GM12874 (cell line): Measurements from ENCODE around the gene SCN1A.

Experiments used
- CTCF ChIP-seq: IDR thresholded peaks from 2 replicates; pipeline ENCODE4 v1.5.1; 2011; ENCODE audit warnings: low read depth, mild to moderate bottlenecking, control low read depth, low read length, moderate library complexity; ENCODE audit not compliant: insufficient read depth

Gene SCN1A

GRCh38 chr2:166157578-166157977 lies 29.8 kb upstream of the SCN1A start:
- no peak for TF ChIP-seq CTCF

GRCh38 chr2:166156985-166157490 lies 29.2 kb upstream of the SCN1A start:
- no peak for TF ChIP-seq CTCF

DNA sequence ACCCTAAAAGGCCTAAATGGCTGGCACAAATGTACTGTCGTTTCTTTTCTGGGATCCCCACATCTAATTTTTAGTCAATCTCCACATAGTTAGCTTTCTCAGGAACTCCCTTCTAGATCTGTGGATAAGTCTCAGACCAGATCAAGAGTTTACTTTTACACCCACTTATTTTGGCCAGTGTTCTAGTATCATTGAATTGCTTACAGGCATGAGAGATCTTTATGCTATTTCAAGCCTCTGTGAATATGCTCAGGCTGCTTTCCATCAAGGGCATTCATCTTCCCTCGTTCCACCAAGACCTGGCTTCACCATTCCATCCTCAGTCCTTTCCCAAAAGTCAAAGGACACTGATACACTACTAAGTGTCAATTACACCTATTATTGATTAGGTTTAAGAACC lies 27.8 kb upstream of the SCN1A start:
- TF ChIP-seq CTCF, result no peak

DNA sequence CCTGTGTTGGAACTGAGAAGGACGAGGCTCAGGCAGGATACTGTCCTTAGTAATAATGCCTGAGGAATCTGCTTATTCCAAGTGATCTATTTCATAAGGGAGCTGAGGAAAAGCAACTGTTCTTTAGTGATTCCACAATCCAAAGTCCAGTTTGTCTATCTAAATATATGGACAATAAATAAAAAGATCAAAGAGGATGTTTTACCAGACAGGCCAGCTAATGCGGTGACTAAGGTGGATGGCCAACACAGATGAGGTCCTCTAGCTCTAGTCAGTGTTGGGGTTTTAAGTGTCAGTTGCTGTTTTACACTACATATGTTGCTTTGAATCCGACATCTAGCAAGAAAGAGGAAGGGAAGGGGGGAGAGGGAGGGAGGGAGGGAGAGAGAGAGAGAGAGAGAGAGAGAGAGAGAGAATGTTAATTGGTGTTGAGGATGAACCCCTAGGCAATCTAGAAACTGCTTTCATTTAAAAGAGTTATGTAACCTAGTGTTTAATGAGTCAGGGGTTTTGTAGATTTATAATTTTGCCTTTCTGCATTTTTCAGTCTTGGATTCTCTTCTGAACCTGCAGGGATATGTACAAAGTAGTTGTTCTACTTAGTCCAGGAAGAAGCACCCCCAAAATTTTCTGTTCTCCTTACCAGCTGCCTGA lies 27.0 kb upstream of the SCN1A start:
- TF ChIP-seq CTCF, result no peak

DNA sequence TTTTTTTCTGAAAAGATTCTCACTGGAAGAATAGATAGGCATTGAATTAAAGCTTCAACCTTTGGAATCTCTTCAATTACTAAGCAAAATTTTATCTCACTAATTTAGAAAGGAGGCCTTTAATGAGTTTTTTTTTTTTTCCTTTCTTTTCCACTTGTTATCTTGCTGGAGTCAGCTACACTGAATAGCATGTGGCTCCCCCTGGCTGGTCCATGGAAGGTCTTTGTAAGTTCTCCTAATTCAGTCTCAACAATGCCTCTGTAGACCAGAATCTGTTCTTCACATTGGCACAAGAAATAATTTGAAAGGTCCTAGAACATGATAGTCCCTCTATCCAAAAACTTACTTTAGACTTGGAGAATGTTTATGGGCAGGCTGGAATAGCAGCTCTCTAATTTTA lies 24.2 kb upstream of the SCN1A start:
- TF ChIP-seq CTCF, result no peak

DNA sequence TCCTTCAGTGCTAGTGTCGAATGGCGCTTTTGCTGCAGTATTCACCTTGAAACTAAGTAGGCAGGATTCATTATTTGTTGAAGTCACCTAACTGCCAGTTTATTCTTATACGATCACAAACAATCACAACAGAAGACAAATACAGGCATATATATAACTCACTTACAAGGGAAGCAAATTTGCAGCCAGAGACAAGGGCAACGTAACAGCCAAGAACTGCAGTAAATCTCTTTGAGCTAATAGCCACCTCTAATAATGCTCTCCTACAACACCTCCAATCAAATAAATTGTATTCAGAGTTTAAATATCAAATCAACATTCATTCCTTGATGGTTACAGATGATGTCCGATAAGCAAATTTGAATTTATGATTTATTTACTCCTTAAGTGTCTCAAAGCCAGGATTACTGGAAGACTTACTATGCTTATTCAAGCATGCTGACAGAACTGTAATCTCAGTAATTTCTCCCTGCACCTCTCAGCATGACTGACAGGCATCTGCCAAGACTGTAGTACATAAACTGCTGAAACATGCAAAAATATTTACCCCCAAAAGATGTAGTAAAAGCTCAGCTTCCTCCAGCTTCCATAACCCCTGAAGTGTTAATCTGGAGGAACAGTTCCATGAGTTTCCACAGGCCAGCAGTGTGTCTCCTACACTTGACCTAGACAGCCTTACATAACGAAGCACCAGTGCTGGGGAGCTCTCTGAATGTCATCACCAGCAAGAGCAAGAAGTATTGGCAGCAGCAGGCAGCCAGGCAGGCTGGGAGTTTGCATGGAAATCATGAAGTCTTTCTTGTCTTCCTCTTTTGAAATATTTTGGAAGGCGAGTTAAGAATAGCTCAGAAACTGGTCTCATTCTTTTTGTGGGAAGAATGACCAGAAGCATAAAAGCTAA lies 20.9 kb upstream of the SCN1A start:
- no peak for TF ChIP-seq CTCF

DNA sequence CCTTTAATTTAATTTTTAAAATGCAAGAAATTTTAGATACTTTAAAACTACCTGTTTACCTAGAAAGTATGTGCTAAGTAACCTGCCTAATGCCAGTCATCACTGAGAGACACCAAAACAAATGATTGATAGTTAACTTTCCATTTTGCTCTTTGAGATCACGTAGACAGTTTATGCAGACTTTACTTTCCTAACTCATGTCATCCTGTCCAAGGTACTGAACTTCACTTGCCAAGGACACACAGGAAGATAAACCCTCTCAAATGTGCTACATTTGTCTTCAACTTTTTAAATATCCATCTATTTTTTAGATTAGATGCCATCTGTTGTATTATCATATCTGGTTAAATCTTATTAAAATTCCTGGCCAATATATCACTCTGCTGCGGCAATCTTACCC lies 20.1 kb upstream of the SCN1A start:
- no peak for TF ChIP-seq CTCF
